DLD1 (cell line): Measurements from ENCODE around the gene TXNDC2.
"Not testable (repeated sequence)": the region's sequence is repeated elsewhere in the genome, so short reads cannot be mapped to it uniquely, and the experiment has no call there.

Experiments
- in situ Hi-C: cut with HindIII; loops from 2 replicates; pipeline ENCODE4 v1.10.0; 2017; ENCODE audit warnings: low sequenced_read_pairs

TXNDC2 gene

GRCh38 chr18:9885170-9886004 lies at the start of gene TXNDC2:
Gene TXNDC2 (plus strand): TSS chr18:9885973. CDS start chr18:9886681, 708 bp downstream.
- in situ Hi-C loops, result no loop called here

GRCh38 chr18:9838144-9838877 lies 47.5 kb upstream of the TXNDC2 start:
- in situ Hi-C loops, result no loop called here

GRCh38 chr18:9839211-9839610 lies 46.6 kb upstream of the TXNDC2 start:
- in situ Hi-C loops, result no loop called here

GRCh38 chr18:9839853-9840252 lies 45.9 kb upstream of the TXNDC2 start:
- in situ Hi-C loops, result no loop called here

- in situ Hi-C loops, result no loop called here
Observed at GRCh38 chr18:9841752-9842151, 44.0 kb upstream of the TXNDC2 start.

- in situ Hi-C loops, result no loop called here
Observed at GRCh38 chr18:9842448-9842847, 43.3 kb upstream of the TXNDC2 start.

GRCh38 chr18:9845256-9845655 lies 40.5 kb upstream of the TXNDC2 start:
- in situ Hi-C loops, result no loop called here

- in situ Hi-C loops, result no loop called here
Observed at GRCh38 chr18:9846162-9846925, 39.4 kb upstream of the TXNDC2 start.

- in situ Hi-C loops, result no loop called here
Observed at GRCh38 chr18:9848170-9848879, 37.4 kb upstream of the TXNDC2 start.

GRCh38 chr18:9849407-9850283 lies 36.1 kb upstream of the TXNDC2 start:
- in situ Hi-C loops, result no loop called here

GRCh38 chr18:9850309-9850708 lies 35.5 kb upstream of the TXNDC2 start:
- in situ Hi-C loops, result no loop called here

GRCh38 chr18:9851511-9851910 lies 34.3 kb upstream of the TXNDC2 start:
- in situ Hi-C loops, result no loop called here

- in situ Hi-C loops, result no loop called here
Observed at GRCh38 chr18:9852266-9853081, 33.3 kb upstream of the TXNDC2 start.

GRCh38 chr18:9854801-9855676 lies 30.7 kb upstream of the TXNDC2 start:
- in situ Hi-C loops, result no loop called here

- in situ Hi-C loops, result no loop called here
Observed at GRCh38 chr18:9855681-9856080, 30.1 kb upstream of the TXNDC2 start.

- in situ Hi-C loops, result no loop called here
Observed at GRCh38 chr18:9856092-9856491, 29.7 kb upstream of the TXNDC2 start.

GRCh38 chr18:9857479-9857998 lies 28.2 kb upstream of the TXNDC2 start:
- in situ Hi-C loops, result not testable (repeated sequence)

GRCh38 chr18:9858642-9859041 lies 27.1 kb upstream of the TXNDC2 start:
- in situ Hi-C loops, result no loop called here
